GM12873 (cell line): Measurements from ENCODE around the gene NOP58.

Experiments
- TF ChIP-seq, protein P1 (sequence below): IDR thresholded peaks from 2 replicates; pipeline ENCODE4 v1.5.1; 2012; ENCODE audit warnings: low read depth, mild to moderate bottlenecking, moderate library complexity, low read length, control low read depth; ENCODE audit not compliant: insufficient read depth; ENCODE audit errors: missing control alignments

NOP58 gene

DNA sequence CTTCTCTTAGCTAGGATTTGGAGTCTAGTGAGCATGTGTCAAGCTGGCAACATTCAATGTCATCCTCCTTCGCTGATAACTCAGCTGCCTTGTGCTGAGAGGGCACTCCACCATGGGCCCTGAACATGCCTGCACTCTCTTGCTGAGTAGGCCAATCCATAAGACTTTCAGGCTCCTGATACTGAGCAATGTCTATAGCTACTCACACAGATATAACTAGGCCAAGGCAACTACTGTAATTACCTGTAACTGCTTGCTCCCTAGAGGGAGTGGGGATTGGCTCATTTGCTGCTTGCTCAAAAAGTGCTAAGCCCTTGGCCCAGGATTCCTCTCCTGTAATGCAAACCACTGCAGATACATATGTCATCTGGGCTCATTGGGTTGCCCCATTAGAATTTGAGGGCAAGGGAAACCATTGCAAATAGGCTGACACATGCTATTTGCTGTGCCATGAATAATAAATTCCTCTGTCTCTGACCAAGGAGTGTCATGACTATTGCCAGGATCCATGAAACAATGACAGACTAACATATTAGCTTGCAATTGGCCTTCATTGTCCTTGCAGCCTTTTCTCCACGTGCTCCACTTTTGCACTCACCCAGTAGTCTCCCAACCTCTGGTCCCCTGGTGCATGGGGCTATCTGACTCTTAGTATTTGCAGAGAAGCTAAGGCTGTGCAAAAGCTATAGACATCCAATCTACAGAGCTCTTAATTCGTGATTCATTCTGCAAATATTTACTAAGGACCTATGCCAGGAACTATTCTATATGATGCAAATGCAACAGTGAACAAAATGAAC lies 73.7 kb downstream of the NOP58 start:
- TF ChIP-seq, protein P1, sequence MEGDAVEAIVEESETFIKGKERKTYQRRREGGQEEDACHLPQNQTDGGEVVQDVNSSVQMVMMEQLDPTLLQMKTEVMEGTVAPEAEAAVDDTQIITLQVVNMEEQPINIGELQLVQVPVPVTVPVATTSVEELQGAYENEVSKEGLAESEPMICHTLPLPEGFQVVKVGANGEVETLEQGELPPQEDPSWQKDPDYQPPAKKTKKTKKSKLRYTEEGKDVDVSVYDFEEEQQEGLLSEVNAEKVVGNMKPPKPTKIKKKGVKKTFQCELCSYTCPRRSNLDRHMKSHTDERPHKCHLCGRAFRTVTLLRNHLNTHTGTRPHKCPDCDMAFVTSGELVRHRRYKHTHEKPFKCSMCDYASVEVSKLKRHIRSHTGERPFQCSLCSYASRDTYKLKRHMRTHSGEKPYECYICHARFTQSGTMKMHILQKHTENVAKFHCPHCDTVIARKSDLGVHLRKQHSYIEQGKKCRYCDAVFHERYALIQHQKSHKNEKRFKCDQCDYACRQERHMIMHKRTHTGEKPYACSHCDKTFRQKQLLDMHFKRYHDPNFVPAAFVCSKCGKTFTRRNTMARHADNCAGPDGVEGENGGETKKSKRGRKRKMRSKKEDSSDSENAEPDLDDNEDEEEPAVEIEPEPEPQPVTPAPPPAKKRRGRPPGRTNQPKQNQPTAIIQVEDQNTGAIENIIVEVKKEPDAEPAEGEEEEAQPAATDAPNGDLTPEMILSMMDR, result no peak

DNA sequence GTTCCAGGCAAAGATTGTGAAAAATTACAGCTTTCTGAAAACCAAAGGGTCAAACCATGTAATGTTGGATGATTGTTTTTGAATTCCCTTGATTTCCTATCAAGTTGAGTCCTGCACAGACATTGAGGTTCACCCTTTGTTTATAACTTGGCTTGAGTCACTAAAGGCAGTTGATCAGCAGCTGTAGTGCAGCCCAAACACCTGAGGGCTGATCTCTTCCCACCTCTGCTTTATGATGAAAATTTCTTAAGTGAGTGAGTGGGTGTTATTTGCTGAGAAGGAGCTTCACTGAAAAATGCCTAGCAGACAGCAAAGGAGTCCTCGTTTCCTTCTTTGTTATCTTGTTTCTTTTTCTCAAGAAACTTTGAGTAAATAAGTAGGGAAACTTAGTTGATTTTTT lies 78.6 kb downstream of the NOP58 start:
- TF ChIP-seq, protein P1, result no peak

DNA sequence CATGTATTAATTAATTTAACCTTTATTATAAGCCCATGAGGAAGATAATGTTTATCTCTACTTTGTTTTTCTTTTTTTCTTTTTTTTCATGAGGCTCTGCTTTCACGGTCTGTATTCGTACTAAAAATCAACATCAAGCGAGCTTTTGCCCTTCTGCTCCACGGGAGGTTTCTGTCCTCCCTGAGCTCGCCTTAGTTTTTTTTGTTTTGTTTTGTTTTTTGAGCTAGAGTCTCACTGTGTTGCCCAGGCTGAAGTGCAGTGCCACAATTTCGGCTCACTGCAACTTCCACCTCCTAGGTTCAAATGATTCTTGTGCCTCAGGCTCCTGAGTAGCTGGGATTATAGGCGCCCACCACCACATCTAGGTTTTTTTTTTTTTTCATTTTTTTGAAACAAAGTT lies 80.6 kb downstream of the NOP58 start:
- TF ChIP-seq, protein P1, result no peak
